Measurements from ENCODE around the gene CNTNAP5.

Gene CNTNAP5

GRCh38 chr2:124250433-124250832 is 225.3 kb downstream of the CNTNAP5 start:
- Histone ChIP-seq H3K27me3 (no peaks in the 10 kb centered on the region), H3K27ac (no peak overlapping the region), H3K4me1 (no peaks in the 10 kb centered on the region), H3K4me3 (no peak overlapping the region), H3K9me3 (no peaks in the 10 kb centered on the region), H3K36me3 (no peaks in the 10 kb centered on the region)
- intact Hi-C loops (cut with DNase I; ENCODE audit: low total_unique reads): no loop called here
- TF ChIP-seq, protein P1, sequence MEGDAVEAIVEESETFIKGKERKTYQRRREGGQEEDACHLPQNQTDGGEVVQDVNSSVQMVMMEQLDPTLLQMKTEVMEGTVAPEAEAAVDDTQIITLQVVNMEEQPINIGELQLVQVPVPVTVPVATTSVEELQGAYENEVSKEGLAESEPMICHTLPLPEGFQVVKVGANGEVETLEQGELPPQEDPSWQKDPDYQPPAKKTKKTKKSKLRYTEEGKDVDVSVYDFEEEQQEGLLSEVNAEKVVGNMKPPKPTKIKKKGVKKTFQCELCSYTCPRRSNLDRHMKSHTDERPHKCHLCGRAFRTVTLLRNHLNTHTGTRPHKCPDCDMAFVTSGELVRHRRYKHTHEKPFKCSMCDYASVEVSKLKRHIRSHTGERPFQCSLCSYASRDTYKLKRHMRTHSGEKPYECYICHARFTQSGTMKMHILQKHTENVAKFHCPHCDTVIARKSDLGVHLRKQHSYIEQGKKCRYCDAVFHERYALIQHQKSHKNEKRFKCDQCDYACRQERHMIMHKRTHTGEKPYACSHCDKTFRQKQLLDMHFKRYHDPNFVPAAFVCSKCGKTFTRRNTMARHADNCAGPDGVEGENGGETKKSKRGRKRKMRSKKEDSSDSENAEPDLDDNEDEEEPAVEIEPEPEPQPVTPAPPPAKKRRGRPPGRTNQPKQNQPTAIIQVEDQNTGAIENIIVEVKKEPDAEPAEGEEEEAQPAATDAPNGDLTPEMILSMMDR (IDR thresholded peaks at IDR 0.05): no peak
- DNase-seq: no peak

DNA sequence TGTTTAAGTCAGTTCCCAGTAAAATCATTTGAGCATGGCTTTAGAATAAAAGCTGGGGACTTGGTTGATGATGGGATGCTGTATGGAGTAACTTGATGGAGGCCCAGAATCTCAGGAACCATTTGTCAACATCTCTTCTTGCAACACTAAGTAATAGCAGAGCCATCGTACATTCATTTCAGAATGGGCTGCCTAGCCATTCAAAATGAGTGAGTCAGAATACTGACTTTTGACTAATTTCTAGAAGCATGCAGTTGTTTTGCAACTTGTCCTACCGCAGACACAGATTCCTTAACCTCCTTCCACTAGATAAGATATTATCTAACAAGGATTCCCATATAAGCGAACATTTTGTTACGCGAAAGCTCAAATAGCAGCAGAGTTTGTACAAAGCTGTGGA is 229.5 kb downstream of the CNTNAP5 start:
- no peak for DNase-seq
- H3K4me3 ChIP-seq: no peak overlapping the region
- H3K27ac ChIP-seq: no peak overlapping the region
- no peaks in the 10 kb centered on the region for H3K27me3 ChIP-seq
- intact Hi-C loops (cut with DNase I; ENCODE audit: low total_unique reads): no loop called here
- TF ChIP-seq, protein P1 (IDR thresholded peaks at IDR 0.05): no peak
- no peaks in the 10 kb centered on the region for H3K36me3 ChIP-seq
- H3K4me1 ChIP-seq: no peaks in the 10 kb centered on the region
- H3K9me3 ChIP-seq: no peaks in the 10 kb centered on the region

- Histone ChIP-seq H3K27ac (no peak overlapping the region), H3K27me3 (no peaks in the 10 kb centered on the region), H3K36me3 (no peaks in the 10 kb centered on the region), H3K4me1 (no peaks in the 10 kb centered on the region), H3K9me3 (no peaks in the 10 kb centered on the region), H3K4me3 (no peak overlapping the region)
- no peak for DNase-seq
- TF ChIP-seq, protein P1 (IDR thresholded peaks at IDR 0.05): no peak
- intact Hi-C loops (cut with DNase I; ENCODE audit: low total_unique reads): no loop called here
Measured at GRCh38 chr2:124257120-124257519, 232.0 kb downstream of the CNTNAP5 start.

GRCh38 chr2:124258140-124258880 is 233.2 kb downstream of the CNTNAP5 start:
- no peak for DNase-seq
- H3K9me3 ChIP-seq: no peaks in the 10 kb centered on the region
- no peak overlapping the region for H3K4me3 ChIP-seq
- intact Hi-C loops (cut with DNase I; ENCODE audit: low total_unique reads): no loop called here
- no peaks in the 10 kb centered on the region for H3K36me3 ChIP-seq
- TF ChIP-seq, protein P1 (IDR thresholded peaks at IDR 0.05): no peak
- H3K4me1 ChIP-seq: no peaks in the 10 kb centered on the region
- no peaks in the 10 kb centered on the region for H3K27me3 ChIP-seq
- H3K27ac ChIP-seq: no peak overlapping the region

- H3K27me3 ChIP-seq: no peaks in the 10 kb centered on the region
- TF ChIP-seq, protein P1 (IDR thresholded peaks at IDR 0.05): no peak
- intact Hi-C loops (cut with DNase I; ENCODE audit: low total_unique reads): no loop called here
- H3K27ac ChIP-seq: no peak overlapping the region
- no peak for DNase-seq
- H3K36me3 ChIP-seq: no peaks in the 10 kb centered on the region
- H3K4me1 ChIP-seq: no peaks in the 10 kb centered on the region
- H3K9me3 ChIP-seq: no peaks in the 10 kb centered on the region
- no peak overlapping the region for H3K4me3 ChIP-seq
Measured at GRCh38 chr2:124261456-124261855, 236.4 kb downstream of the CNTNAP5 start.

Data from tibial artery (tissue), 4 donors.